22Rv1 (cell line): ENCODE data around the gene BST1.
"Not testable (repeated sequence)": the region's sequence is repeated elsewhere in the genome, so short reads cannot be mapped to it uniquely, and the experiment has no call there.

Experiments
- H3K27ac ChIP-seq: fragments of 450-650 bp; 2 replicates; pipeline ENCODE4 v1.5.1; 2017
- ZFX ChIP-seq: fragments of 450-650 bp; IDR thresholded peaks from 2 replicates; pipeline ENCODE4 v1.6.1; 2017; ENCODE audit warnings: antibody characterized with exemption, borderline replicate concordance
- TF ChIP-seq, protein P1 (sequence below): fragments of 450-650 bp; IDR thresholded peaks from 2 replicates; pipeline ENCODE4 v1.5.1; 2017; ENCODE audit warnings: mild to moderate bottlenecking

Gene BST1

DNA sequence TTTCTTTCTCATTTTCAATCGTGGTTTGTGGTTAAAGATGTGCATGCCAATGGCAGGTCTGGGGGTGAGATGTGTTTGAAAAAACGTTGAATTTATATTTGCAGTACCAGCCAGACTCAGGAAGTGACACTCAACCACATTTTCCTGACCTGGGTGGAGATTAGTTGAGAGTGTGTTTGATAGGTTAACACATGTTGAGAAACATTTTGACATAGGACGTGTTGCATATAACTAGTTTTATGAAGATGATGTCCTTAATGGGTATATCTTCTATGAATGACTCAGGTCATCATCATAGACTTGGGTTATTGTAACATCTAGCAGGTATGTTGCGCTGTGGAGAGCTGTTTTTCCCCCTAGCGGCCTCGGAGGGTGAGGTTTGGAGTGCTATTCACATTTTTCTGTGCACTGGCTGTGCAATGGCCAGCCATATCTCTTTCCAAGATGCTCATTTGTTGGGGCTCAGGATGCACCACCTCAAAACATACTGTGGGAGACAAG is 53.5 kb downstream of the BST1 start:
- H3K27ac ChIP-seq: no peak overlapping the region
- TF ChIP-seq, protein P1, sequence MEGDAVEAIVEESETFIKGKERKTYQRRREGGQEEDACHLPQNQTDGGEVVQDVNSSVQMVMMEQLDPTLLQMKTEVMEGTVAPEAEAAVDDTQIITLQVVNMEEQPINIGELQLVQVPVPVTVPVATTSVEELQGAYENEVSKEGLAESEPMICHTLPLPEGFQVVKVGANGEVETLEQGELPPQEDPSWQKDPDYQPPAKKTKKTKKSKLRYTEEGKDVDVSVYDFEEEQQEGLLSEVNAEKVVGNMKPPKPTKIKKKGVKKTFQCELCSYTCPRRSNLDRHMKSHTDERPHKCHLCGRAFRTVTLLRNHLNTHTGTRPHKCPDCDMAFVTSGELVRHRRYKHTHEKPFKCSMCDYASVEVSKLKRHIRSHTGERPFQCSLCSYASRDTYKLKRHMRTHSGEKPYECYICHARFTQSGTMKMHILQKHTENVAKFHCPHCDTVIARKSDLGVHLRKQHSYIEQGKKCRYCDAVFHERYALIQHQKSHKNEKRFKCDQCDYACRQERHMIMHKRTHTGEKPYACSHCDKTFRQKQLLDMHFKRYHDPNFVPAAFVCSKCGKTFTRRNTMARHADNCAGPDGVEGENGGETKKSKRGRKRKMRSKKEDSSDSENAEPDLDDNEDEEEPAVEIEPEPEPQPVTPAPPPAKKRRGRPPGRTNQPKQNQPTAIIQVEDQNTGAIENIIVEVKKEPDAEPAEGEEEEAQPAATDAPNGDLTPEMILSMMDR: no peak
- TF ChIP-seq ZFX: no peak

DNA sequence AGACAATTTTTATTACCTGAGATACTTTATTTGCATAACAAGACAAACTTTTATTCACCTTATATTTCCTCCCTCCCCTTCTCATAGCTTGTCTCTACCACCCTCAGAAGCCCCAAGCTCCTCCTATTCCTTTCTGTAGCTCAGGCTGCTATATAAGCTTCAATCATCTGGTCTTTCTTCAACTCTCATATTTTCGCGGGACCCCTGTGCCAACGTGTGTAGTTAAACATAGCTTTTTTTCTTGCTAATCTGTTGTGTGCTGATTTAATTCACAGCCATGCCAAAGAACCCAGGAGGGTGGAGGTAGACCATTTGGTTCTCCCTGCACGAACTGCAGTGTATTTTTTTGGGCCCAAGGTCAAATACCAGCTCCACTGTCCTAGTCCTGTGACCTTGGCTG is 54.2 kb downstream of the BST1 start:
- no peak overlapping the region for H3K27ac ChIP-seq
- TF ChIP-seq ZFX: no peak
- TF ChIP-seq, protein P1: no peak

DNA sequence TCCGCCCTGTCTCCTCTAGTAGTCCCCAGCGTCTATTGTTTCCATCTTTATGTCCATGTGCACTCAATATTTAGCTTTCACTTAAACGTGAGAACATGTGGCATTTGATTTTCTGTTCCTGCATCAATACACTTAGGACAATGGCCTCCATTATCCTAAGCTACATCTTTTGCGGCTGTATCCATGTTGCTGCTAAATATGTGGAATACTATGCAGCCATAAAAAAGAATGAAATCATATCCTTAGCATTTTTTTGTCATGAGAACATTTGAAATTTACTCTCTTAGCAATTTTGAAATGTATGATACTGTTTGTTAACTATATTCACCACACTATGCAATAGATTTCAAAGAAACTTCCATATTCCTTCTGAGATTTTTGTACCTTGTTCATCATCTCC is 55.4 kb downstream of the BST1 start:
- TF ChIP-seq, protein P1: no peak
- TF ChIP-seq ZFX: no peak
- no peak overlapping the region for H3K27ac ChIP-seq

DNA sequence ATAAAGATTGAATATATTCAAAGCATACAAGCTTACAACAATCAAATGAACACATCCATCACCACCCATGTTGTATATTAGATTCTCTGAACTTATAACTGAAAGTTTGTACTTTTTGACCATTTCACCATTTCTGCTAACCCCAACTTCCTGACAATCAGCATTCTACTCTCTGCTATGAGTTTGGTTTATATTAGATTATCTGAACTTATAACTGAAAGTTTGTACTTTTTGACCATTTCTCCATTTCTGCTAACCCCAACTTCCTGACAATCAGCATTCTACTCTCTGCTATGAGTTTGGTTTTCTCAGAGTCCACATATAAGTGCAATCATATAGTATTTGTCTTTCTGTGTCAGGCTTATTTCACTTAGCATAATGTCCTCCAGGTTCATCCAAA is 59.6 kb downstream of the BST1 start:
- H3K27ac ChIP-seq: not testable (repeated sequence)

DNA sequence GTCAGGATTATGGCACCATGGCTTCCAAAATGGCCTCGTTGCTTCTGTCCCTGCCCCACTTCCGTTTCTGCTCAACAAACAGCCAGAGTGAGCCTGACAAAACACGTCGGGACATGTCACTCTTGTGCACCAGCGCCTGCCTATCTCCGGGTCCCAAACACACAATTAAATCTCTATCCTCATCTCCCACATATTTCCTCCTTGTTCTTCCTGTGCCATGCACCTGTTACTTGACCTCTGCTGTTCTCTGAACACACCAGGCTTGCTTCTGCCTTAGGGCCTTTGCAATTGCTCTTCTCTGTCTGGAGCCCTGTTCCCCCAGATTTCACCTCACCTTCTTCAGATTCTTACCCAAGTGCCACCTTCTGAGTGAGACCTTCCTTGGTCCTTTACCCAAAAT is 62.5 kb downstream of the BST1 start:
- no peak overlapping the region for H3K27ac ChIP-seq
- TF ChIP-seq ZFX: no peak
- TF ChIP-seq, protein P1: no peak

DNA sequence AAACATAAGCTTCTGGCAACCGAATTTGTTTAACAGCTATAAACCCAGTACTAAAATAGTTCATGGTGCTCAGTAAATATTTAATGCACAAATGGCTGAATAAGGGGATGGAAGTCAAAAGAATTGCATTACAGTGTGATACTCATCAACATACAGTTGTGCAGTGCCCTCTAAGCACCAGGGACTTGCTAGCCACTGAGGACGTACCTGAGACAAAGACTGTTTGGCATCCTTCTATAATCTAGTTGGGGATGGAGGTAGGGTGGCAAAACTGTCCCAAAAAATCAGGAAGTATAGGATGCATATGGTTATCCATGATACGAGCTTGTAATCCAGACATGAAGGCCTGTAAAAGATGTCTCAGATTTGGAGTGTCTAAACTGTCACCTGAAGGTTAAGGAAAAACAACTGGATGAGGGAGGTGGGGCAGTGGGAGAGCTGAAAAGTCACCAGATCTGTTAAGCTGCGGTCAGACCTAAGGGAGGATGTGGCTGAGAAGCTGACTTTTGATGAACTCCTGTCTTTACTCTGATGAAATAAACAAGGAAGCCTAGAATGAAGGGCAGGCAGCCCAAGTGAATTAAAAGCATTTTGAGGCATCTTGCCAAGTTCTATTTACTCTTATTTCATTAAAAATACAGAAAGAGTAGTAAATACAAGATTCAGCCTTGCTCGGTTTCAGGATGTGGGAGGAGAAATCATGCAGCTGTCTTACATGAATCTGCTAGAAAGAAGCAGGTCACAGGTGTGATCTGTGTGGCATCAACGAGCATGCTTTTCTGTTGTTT is 63.2 kb downstream of the BST1 start:
- TF ChIP-seq ZFX: no peak
- TF ChIP-seq, protein P1: no peak

DNA sequence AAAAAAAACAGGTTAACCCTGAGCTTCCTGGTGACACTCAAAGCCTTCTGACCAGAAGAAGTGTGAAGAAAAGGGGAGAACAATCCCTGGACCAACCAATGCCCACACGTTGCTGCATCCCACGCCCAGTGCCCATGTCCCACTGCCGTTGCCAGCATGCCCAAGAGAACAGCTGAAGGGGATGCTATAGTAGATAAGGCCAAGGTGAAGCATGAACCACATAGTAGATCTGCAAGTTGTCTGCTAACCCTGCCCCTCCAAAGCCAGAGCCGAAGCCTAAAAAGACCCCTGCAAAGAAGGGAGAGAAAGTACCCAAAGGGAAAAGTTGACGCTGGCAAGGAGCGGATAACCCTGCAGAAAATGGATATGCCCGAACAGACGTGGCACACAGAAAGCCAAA is 64.0 kb downstream of the BST1 start:
- H3K27ac ChIP-seq: no peak overlapping the region
- no peak for TF ChIP-seq ZFX
- TF ChIP-seq, protein P1: no peak

More for the DNA sequence above, 63.2 kb downstream of the BST1 start:
- no peak overlapping the region for H3K27ac ChIP-seq

DNA sequence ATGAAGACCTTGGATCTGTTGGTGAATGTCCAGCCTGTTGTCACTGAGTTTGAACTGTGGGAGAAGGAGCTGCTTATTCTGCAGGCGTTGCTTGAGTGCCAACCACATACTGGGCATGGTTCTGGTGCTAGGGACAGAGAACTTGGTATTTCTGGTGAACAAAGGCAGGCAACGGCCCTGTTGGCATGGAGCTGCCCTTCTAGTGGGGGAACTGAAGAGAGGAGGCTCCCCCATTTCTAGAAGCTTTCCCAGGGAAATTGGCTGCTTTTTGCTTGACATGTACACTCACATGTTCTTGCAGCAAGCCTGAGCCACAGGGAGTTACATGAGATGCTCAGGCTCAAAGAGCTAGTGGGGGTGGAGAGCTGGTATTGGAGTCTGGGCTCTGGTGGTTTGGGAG is 66.3 kb downstream of the BST1 start:
- H3K27ac ChIP-seq: no peak overlapping the region
- TF ChIP-seq, protein P1: no peak
- TF ChIP-seq ZFX: no peak
